Eye (tissue), 1 donor: Measurements from ENCODE around the gene GRHPR.

Source experiments
- DNase-seq: peaks from one replicate; pipeline ENCODE4 v3.0.0-alpha.2; 2015

Gene GRHPR

GRCh38 chr9:37486256-37486615, 63.7 kb downstream of the GRHPR start:
- DNase-seq = no peak
